ENCODE measurements around the gene GSK3A.

Gene GSK3A

DNA sequence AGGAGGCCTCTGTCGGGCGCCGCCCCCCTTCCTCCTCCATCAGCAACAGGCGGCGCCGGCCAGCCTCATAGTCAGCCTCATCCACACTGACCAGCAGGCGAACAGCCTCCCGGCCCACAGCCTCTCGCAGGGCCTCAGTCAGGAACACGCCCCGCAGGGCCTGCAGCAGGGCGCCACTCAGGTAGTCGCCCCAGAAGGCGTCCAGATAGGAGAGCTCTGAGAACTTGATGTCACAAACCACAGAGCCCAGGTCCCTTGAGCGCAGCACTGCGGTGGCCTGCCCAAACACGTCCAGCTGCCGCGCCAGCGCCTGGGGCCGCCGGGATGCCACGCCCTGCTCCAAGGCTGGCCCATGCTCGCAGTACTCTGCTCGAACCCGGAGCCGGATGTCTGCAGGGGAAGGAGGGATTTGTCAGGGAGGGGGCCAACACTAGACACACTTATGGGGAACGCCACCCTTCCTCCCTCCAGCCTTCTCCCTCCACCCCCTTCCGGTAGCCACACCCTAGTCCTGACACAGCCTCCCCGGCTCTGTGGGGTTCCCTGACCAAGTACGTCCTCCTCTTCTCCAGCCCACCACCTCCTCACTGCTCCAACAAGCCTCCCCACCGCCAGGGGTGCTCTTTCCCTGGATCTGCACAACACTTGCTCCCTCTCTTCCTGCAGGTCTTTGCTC lies 42.8 kb downstream of the GSK3A start:
- no peak for DNase-seq (ENCODE audit: low read depth)

DNA sequence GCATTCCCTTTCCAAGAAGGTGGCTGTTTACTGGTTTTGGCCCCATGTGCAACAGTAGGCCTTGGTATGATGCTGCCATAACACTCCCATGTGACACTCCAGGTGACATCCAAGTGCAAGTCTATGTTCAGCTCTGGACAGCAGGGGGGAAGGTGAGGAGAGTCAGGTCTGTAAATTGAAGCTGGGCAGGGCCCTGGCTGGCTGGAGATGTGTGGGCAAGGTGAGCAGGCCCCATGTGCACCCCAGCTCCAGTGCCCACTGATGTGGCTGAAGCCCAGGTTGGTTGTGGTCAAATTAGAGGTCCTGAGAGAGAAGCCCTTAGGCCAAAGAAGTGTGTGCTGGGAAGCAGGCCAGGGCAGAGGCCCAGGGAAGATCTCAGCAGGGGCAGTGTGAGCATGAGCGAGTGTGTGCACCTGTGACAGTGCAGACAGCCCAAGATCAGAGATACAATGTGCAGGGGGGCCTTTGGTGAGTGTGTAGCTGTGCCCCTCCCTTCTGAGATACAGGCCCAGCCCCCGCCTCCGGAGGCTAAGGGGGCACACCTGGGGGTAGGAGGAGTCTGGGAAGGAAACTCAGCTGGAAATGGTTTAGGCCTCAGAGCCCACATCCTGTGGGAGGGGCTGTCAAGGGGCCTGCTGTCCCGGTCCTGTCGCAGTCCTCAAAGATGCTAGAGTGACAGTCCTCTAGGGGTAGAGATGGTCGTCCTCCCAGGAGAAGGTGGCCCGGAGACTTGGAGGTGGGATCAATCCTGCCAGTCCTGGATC lies 43.5 kb downstream of the GSK3A start:
- no peak for DNase-seq (ENCODE audit: low read depth)

DNA sequence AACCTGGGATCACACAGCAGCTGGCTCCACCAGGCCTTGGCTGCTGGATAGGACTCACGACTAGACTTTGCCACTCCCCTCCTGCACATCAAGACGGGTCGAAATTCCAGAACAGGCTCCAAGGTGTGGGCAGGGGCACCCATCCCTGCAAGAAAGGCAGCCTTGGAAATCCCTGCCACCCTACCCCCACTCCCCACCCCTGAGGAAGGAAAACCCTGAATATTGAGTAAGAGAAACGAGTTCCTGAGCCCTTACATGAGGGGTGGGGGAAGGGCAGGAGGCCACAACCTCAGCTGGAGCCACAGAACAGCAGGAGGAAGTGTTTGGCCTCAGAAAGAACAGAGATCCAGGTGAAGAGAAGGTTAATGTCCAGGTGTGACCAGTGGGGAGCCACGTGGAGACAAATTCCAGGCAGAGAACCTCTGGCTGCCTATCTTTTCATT lies 45.0 kb downstream of the GSK3A start:
- DNase-seq (ENCODE audit: low read depth), result no peak

- DNase-seq (ENCODE audit: low read depth), result no peak
Measured at GRCh38 chr19:42196011-42197001, 46.1 kb downstream of the GSK3A start.

- no peak for DNase-seq (ENCODE audit: low read depth)
Measured at GRCh38 chr19:42193706-42194105, 48.7 kb downstream of the GSK3A start.

DNA sequence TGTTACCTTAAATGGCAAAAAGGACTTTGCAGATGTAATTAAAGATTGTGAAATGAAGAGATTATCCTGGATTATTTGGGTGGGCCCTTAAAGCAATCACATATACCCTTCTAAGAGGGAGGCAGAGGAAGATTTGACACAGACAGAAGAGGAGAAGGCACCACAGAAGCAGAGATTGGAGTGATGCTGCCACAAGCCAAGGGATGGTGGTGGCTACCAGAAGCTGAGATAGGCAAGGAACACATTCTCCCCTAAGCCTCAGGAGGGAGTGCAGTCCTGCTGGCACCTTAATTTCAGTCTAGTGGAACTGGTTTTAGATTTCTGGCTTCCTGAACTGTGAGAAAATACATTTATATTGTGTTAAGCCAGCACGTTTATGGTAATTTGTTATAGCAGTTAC lies 49.1 kb downstream of the GSK3A start:
- DNase-seq (ENCODE audit: low read depth), result no peak

- peak; percentile 83 for DNase-seq (ENCODE audit: low read depth)
Measured at GRCh38 chr19:42191855-42192254, 50.5 kb downstream of the GSK3A start.

GRCh38 chr19:42191330-42191729 lies 51.1 kb downstream of the GSK3A start:
- no peak for DNase-seq (ENCODE audit: low read depth)

GRCh38 chr19:42189133-42189532 lies 53.3 kb downstream of the GSK3A start:
- DNase-seq (ENCODE audit: low read depth), result no peak

DNA sequence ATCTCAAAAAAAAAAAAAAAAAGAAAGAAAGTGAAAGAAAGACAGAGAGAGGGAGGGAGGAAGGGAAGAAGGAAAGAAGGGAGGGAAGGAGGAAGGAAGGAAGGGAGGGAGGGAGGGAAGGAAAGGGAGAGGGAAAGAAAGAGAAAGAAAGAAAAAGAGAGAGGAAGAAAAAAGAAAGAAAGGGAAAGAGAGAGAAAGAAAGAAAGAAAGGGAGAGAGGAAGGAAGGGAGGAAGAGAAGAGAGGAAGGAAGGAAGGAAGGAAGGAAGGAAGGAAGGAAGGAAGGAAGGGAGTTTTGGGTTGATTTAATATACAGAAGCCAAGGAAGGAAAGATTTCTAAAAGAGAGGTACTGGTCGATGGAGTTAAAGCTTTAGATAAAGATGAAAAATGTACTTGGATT lies 53.7 kb downstream of the GSK3A start:
- DNase-seq (ENCODE audit: low read depth), result no peak

DNA sequence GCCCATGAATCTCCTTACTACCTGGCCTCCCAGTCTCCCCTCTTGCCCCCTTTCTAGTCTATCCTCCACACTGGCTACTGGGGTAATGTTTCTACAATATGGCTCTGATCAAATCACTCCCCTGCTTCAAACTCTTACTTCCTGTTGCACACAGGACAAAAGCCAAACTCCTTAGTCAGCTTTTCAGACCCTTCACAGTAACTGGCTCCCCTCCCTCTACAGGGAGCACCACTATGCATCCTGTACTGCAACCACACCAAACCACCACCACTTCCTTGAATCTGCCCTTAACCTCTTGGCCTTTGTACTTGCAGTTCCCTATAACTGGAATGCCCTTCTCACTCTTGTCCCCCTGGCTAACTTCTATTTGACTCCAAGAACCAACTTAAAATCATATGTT lies 57.1 kb downstream of the GSK3A start:
- DNase-seq (ENCODE audit: low read depth), result no peak

GRCh38 chr19:42184401-42184861 lies 58.0 kb downstream of the GSK3A start:
- DNase-seq (ENCODE audit: low read depth), result peak; percentile 71

All from HS-5 (cell line).